GM23338 (cell line): ENCODE data around the gene ADGRF1. TPM values are rescaled to one million over a fixed set of nuclear protein-coding genes. Genes with fewer than 3 reads are reported as not detected.

Experiments
- ATAC-seq: fragments of 200-7000 bp; cut with Tn5 transposase; 3 replicates; pipeline ENCODE4 v1.9.1; 2020
- DNase-seq: peaks from one replicate; pipeline ENCODE4 v3.0.0-alpha.2; 2015; ENCODE audit warnings: low spot score
- H2AFZ ChIP-seq: fragments of 200-600 bp; sonication (generic); 2 replicates; pipeline ENCODE4 v1.8.0; 2016; ENCODE audit warnings: antibody characterized with exemption, mild to moderate bottlenecking, moderate library complexity
- H3F3A ChIP-seq: fragments of 200-600 bp; sonication (generic); replicated peaks from 2 replicates; pipeline ENCODE4 v1.8.0; 2017; ENCODE audit warnings: antibody characterized with exemption, mixed run types, low read depth
- H3K27ac ChIP-seq: fragments of 200-600 bp; sonication (generic); 2 replicates; pipeline ENCODE4 v1.6.1; 2016; ENCODE audit warnings: low read depth
- H3K27me3 ChIP-seq: fragments of 200-600 bp; sonication (generic); 2 replicates; pipeline ENCODE4 v1.8.0; 2016; ENCODE audit warnings: mild to moderate bottlenecking, mixed run types, moderate library complexity; ENCODE audit not compliant: insufficient read depth
- H3K36me3 ChIP-seq: fragments of 200-600 bp; sonication (generic); 2 replicates; pipeline ENCODE4 v1.8.0; 2016; ENCODE audit warnings: mild to moderate bottlenecking; ENCODE audit not compliant: insufficient read depth
- H3K4me1 ChIP-seq: fragments of 200-600 bp; sonication (generic); 2 replicates; pipeline ENCODE4 v1.8.0; 2016; ENCODE audit warnings: mild to moderate bottlenecking, moderate library complexity; ENCODE audit not compliant: insufficient read depth
- H3K4me2 ChIP-seq: fragments of 200-600 bp; sonication (generic); 2 replicates; pipeline ENCODE4 v1.7.1; 2017; ENCODE audit warnings: mixed run types
- H3K4me3 ChIP-seq: fragments of 200-600 bp; sonication (generic); 2 replicates; pipeline ENCODE4 v1.6.1; 2016; ENCODE audit warnings: mixed run types
- H3K79me2 ChIP-seq: fragments of 200-600 bp; sonication (generic); replicated peaks from 2 replicates; pipeline ENCODE4 v1.8.0; 2017; ENCODE audit warnings: mild to moderate bottlenecking; ENCODE audit not compliant: insufficient read depth
- H3K9me2 ChIP-seq: fragments of 200-600 bp; sonication (generic); 2 replicates; pipeline ENCODE4 v1.8.0; 2017; ENCODE audit not compliant: insufficient read depth
- H4K20me1 ChIP-seq: fragments of 200-600 bp; sonication (generic); replicated peaks from 2 replicates; pipeline ENCODE4 v1.8.0; 2017; ENCODE audit warnings: mild to moderate bottlenecking; ENCODE audit not compliant: insufficient read depth
- H3K27ac Mint-ChIP-seq: 2 replicates; pipeline ENCODE4 v1.8.0; 2020; ENCODE audit warnings: inconsistent platforms, mild to moderate bottlenecking, moderate library complexity, mixed read lengths
- H3K27me3 Mint-ChIP-seq: 3 replicates; pipeline ENCODE4 v1.8.0; 2022; ENCODE audit warnings: low read depth, mild to moderate bottlenecking, moderate library complexity, mixed read lengths, inconsistent platforms; ENCODE audit not compliant: insufficient read depth, poor library complexity
- H3K36me3 Mint-ChIP-seq: 3 replicates; pipeline ENCODE4 v1.8.0; 2021; ENCODE audit warnings: low read depth, mild to moderate bottlenecking, inconsistent platforms, moderate library complexity, mixed read lengths
- H3K4me1 Mint-ChIP-seq: 3 replicates; pipeline ENCODE4 v1.8.0; 2020; ENCODE audit warnings: mild to moderate bottlenecking, inconsistent platforms, mixed read lengths
- H3K4me3 Mint-ChIP-seq: 3 replicates; pipeline ENCODE4 v1.8.0; 2021; ENCODE audit warnings: moderate library complexity, mild to moderate bottlenecking, inconsistent platforms, mixed read lengths
- H3K9me3 Mint-ChIP-seq: 3 replicates; pipeline ENCODE4 v1.8.0; 2020; ENCODE audit warnings: moderate library complexity, mild to moderate bottlenecking, inconsistent platforms, mixed read lengths
- CREB1 ChIP-seq: fragments of 250-450 bp; sonication (Bioruptor Pico); IDR thresholded peaks from 2 replicates; pipeline ENCODE4 v1.5.0; 2020; ENCODE audit warnings: low read depth, mild to moderate bottlenecking, moderate library complexity
- CTCF ChIP-seq, 2 experiments: fragments of 200-600 bp in 1 of 2; sonication (generic) in 1 of 2; conservative IDR thresholded peaks; 2 replicates each; pipeline versions ENCODE4 v1.5.1 to v1.6.1; 2016 to 2017; ENCODE audit warnings: antibody characterized with exemption in 2 of 2, low read depth in 2 of 2, mild to moderate bottlenecking in 2 of 2, moderate library complexity in 1 of 2
- ETS1 ChIP-seq: IDR thresholded peaks from 2 replicates; pipeline ENCODE4 v1.6.1; 2016; ENCODE audit warnings: antibody characterized with exemption
- EZH2 ChIP-seq: fragments of 200-600 bp; sonication (generic); IDR thresholded peaks from one replicate; pipeline ENCODE4 v1.8.0; 2017; ENCODE audit warnings: antibody characterized with exemption, mild to moderate bottlenecking, low read depth; ENCODE audit not compliant: unreplicated experiment
- EZH2phosphoT487 ChIP-seq: fragments of 200-600 bp; sonication (generic); IDR thresholded peaks from one replicate; pipeline ENCODE4 v1.8.1; 2018; ENCODE audit warnings: antibody characterized with exemption; ENCODE audit not compliant: unreplicated experiment
- JUNB ChIP-seq: IDR thresholded peaks from one replicate; pipeline ENCODE4 v1.6.1; 2016; ENCODE audit warnings: antibody characterized with exemption; ENCODE audit not compliant: unreplicated experiment
- NANOG ChIP-seq: IDR thresholded peaks from 2 replicates; pipeline ENCODE4 v1.6.1; 2016; ENCODE audit warnings: antibody characterized with exemption, borderline replicate concordance
- POLR2AphosphoS5 ChIP-seq: IDR thresholded peaks from 2 replicates; pipeline ENCODE4 v1.6.1; 2016; ENCODE audit warnings: antibody characterized with exemption, low read depth
- REST ChIP-seq: IDR thresholded peaks from one replicate; pipeline ENCODE4 v1.6.1; 2018; ENCODE audit warnings: antibody characterized with exemption; ENCODE audit not compliant: unreplicated experiment
- STAT1 ChIP-seq: IDR thresholded peaks from one replicate; pipeline ENCODE4 v1.6.1; 2016; ENCODE audit warnings: antibody characterized with exemption; ENCODE audit not compliant: unreplicated experiment
- ZNF114 ChIP-seq: fragments of 250-450 bp; sonication (Bioruptor Pico); IDR thresholded peaks from 2 replicates; pipeline ENCODE4 v1.5.0; 2020; ENCODE audit warnings: mild to moderate bottlenecking, moderate library complexity
- ZNF331 ChIP-seq: fragments of 250-450 bp; sonication (Bioruptor Pico); IDR thresholded peaks from 2 replicates; pipeline ENCODE4 v1.5.0; 2020; ENCODE audit warnings: low read depth, mild to moderate bottlenecking, moderate library complexity
- ZNF462 ChIP-seq: fragments of 250-450 bp; sonication (Bioruptor Pico); IDR thresholded peaks from 2 replicates; pipeline ENCODE4 v1.5.0; 2020; ENCODE audit warnings: mild to moderate bottlenecking, moderate library complexity
- polyA plus RNA-seq: library from polyadenylated mRNA; unstranded; fragments of >200 nt; fragmentation: Nextera tagmentation; extraction: Ambion mirVana; gene quantifications from 2 replicates; pipeline ENCODE4 v1.2.1, GENCODE V29; 2016
- total RNA-seq: library from RNA; depleted of rRNA; stranded (reverse); fragments of >200 nt; shearing (Covaris generic); gene quantifications from 2 replicates; pipeline ENCODE4 v1.2.3, GENCODE V29; 2014

Gene ADGRF1
- total and polyA plus RNA-seq, 2 experiments from 2014 or later = not detected

GRCh38 chr6:47047479-47048407, 5.6 kb upstream of the ADGRF1 start:
- Mint-ChIP-seq H3K9me3 (no peaks in the 10 kb centered on the region), H3K27ac (0 out of 2 replicates have a peak overlapping the region, but pooled peaks have one; percentile 5), H3K36me3 (no peaks in the 10 kb centered on the region), H3K4me3 (no peak overlapping the region), H3K4me1 (peaks cover 3% of the 10 kb centered on the region; the same call in 1 of the 3 replicates), H3K27me3 (no peaks in the 10 kb centered on the region)
- no peak overlapping the region for H3K4me3 ChIP-seq
- H3K4me1 ChIP-seq = no peaks in the 10 kb centered on the region
- H2AFZ ChIP-seq = no peak overlapping the region; the same call in 1 of the 2 replicates
- no peaks in the 10 kb centered on the region for H3K27me3 ChIP-seq
- H3K4me2 ChIP-seq = no peak overlapping the region
- H3K36me3 ChIP-seq = no peaks in the 10 kb centered on the region
- H3F3A ChIP-seq = no peaks in the 10 kb centered on the region
- H3K9me2 ChIP-seq = no peaks in the 10 kb centered on the region
- no peaks in the 10 kb centered on the region for H4K20me1 ChIP-seq
- peak; percentile 92 for DNase-seq
- TF ChIP-seq ZNF462 = peak; percentile 86
- TF ChIP-seq ETS1 = no peak
- TF ChIP-seq JUNB = no peak
- TF ChIP-seq NANOG = 0 out of 2 replicates have a peak, but pooled peaks have one; percentile 18
- TF ChIP-seq ZNF114 = no peak
- no peak for TF ChIP-seq CREB1
- TF ChIP-seq POLR2AphosphoS5 = no peak
- TF ChIP-seq CTCF (conservative IDR thresholded peaks at IDR 0.05; ENCODE audit: low read depth in 2 of 2) = peak; percentile 87 to 95
- no peak for TF ChIP-seq EZH2phosphoT487
- no peak for TF ChIP-seq EZH2
- no peak for TF ChIP-seq REST
- no peak for TF ChIP-seq STAT1
- TF ChIP-seq ZNF331 (CRISPR knock-in tag) = no peak
- H3K27ac ChIP-seq = no peak overlapping the region
- no peaks in the 10 kb centered on the region for H3K79me2 ChIP-seq
- ATAC-seq = peak; percentile 94
